ENCODE results near the gene IQGAP3. TPM values are rescaled to one million over a fixed set of nuclear protein-coding genes. Genes with fewer than 3 reads are reported as not detected.

Gene IQGAP3
- polyA plus RNA-seq, 1 donor from 2014 or later, result not detected

DNA sequence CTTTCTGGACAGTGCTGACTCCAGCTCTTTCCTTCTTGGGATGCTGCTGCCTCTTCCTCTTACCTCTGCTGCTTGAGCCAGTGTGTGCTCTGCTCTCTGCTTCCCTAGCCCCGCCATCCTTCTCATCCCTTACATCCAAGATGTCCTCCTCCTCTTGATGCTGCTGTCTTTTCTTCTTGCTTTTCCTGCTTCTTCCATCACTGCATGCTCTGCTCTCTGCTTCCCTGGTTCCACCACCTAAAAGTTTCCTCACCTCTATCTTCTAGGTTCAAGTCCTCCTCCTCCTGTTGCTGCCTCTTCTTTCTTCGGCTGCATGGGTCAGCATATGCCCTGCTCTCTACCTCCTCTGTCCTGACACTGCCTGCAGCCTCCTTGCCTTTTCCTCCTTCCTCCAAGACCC, 22.7 kb upstream of the IQGAP3 start:
- no peaks in the 10 kb centered on the region for H3K9me2 ChIP-seq (ENCODE audit: insufficient read depth, low read length)
- H3K27me3 ChIP-seq (ENCODE audit: insufficient read depth, low read depth, low read length), result no peaks in the 10 kb centered on the region
- H3K9ac ChIP-seq (ENCODE audit: low read length), result peak overlapping the region; percentile 48
- no peaks in the 10 kb centered on the region for H3K36me3 ChIP-seq (ENCODE audit: insufficient read depth, low read length)
- peak overlapping the region; percentile 25 for H3K4me2 ChIP-seq (ENCODE audit: low read length)
- H3F3A ChIP-seq (ENCODE audit: insufficient read depth, low read length, poor library complexity, severe bottlenecking), result no peaks in the 10 kb centered on the region
- peak overlapping the region; percentile 86 for H3K4me3 ChIP-seq (ENCODE audit: low read length)
- no peaks in the 10 kb centered on the region for H4K20me1 ChIP-seq (ENCODE audit: insufficient read depth)
- no peaks in the 10 kb centered on the region for H3K9me3 ChIP-seq (ENCODE audit: low read length)
- H3K27ac ChIP-seq (ENCODE audit: low read length), result peak overlapping the region; percentile 84
- no peak overlapping the region for H2AFZ ChIP-seq (ENCODE audit: low read depth, low read length)
- TF ChIP-seq EP300 (conservative IDR thresholded peaks at IDR 0.05; ENCODE audit: poor library complexity, severe bottlenecking) (no peak), TAF1 (IDR thresholded peaks at IDR 0.05; ENCODE audit: low read depth) (no peak), SMC3 (conservative IDR thresholded peaks at IDR 0.05; ENCODE audit: poor library complexity) (no peak), EZH2 (IDR thresholded peaks at IDR 0.05; ENCODE audit: borderline replicate concordance, insufficient read depth, low read length, poor library complexity, severe bottlenecking) (no peak), CTCF (IDR thresholded peaks at IDR 0.05; ENCODE audit: poor library complexity, severe bottlenecking) (no peak), RAD21 (conservative IDR thresholded peaks at IDR 0.05) (no peak), POLR2AphosphoS5 (IDR thresholded peaks at IDR 0.05) (no peak), MXI1 (conservative IDR thresholded peaks at IDR 0.05; ENCODE audit: poor library complexity, severe bottlenecking) (no peak)
- TF ChIP-seq, protein P1, sequence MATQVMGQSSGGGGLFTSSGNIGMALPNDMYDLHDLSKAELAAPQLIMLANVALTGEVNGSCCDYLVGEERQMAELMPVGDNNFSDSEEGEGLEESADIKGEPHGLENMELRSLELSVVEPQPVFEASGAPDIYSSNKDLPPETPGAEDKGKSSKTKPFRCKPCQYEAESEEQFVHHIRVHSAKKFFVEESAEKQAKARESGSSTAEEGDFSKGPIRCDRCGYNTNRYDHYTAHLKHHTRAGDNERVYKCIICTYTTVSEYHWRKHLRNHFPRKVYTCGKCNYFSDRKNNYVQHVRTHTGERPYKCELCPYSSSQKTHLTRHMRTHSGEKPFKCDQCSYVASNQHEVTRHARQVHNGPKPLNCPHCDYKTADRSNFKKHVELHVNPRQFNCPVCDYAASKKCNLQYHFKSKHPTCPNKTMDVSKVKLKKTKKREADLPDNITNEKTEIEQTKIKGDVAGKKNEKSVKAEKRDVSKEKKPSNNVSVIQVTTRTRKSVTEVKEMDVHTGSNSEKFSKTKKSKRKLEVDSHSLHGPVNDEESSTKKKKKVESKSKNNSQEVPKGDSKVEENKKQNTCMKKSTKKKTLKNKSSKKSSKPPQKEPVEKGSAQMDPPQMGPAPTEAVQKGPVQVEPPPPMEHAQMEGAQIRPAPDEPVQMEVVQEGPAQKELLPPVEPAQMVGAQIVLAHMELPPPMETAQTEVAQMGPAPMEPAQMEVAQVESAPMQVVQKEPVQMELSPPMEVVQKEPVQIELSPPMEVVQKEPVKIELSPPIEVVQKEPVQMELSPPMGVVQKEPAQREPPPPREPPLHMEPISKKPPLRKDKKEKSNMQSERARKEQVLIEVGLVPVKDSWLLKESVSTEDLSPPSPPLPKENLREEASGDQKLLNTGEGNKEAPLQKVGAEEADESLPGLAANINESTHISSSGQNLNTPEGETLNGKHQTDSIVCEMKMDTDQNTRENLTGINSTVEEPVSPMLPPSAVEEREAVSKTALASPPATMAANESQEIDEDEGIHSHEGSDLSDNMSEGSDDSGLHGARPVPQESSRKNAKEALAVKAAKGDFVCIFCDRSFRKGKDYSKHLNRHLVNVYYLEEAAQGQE (IDR thresholded peaks at IDR 0.05; ENCODE audit: borderline replicate concordance), result no peak
- no peaks in the 10 kb centered on the region for H3K79me2 ChIP-seq (replicated peaks; ENCODE audit: insufficient read depth, low read length)

GRCh38 chr1:156594190-156594589, 21.8 kb upstream of the IQGAP3 start:
- Histone ChIP-seq H3K9me2 (ENCODE audit: insufficient read depth, low read length) (no peaks in the 10 kb centered on the region), H2AFZ (ENCODE audit: low read depth, low read length) (no peak overlapping the region), H3K27ac (ENCODE audit: low read length) (peak overlapping the region; percentile 84), H3K27me3 (ENCODE audit: insufficient read depth, low read depth, low read length) (no peaks in the 10 kb centered on the region), H3K4me3 (ENCODE audit: low read length) (peak overlapping the region; percentile 86), H3K79me2 (replicated peaks; ENCODE audit: insufficient read depth, low read length) (no peaks in the 10 kb centered on the region), H3K9me3 (ENCODE audit: low read length) (no peaks in the 10 kb centered on the region), H3K4me2 (ENCODE audit: low read length) (peak overlapping the region; percentile 25), H3K9ac (ENCODE audit: low read length) (peak overlapping the region; percentile 48), H4K20me1 (ENCODE audit: insufficient read depth) (no peaks in the 10 kb centered on the region), H3F3A (ENCODE audit: insufficient read depth, low read length, poor library complexity, severe bottlenecking) (no peaks in the 10 kb centered on the region), H3K36me3 (ENCODE audit: insufficient read depth, low read length) (no peaks in the 10 kb centered on the region)
- TF ChIP-seq EP300 (conservative IDR thresholded peaks at IDR 0.05; ENCODE audit: poor library complexity, severe bottlenecking), result peak; percentile 37
- TF ChIP-seq POLR2AphosphoS5 (IDR thresholded peaks at IDR 0.05), result peak; percentile 10
- no peak for TF ChIP-seq TAF1 (IDR thresholded peaks at IDR 0.05; ENCODE audit: low read depth)
- TF ChIP-seq, protein P1 (IDR thresholded peaks at IDR 0.05; ENCODE audit: borderline replicate concordance), result peak; percentile 98
